Glutamatergic neuron (in vitro differentiated cells): Measurements from ENCODE around the gene OPRL1. TPM values are rescaled to one million over a fixed set of nuclear protein-coding genes. Genes with fewer than 3 reads are reported as not detected.

Experiments
- DNase-seq: peaks from one replicate; pipeline ENCODE4 v3.0.0; 2022
- H3K27ac Mint-ChIP-seq: one replicate; pipeline ENCODE4 v1.8.0; 2020; ENCODE audit warnings: mild to moderate bottlenecking, mixed read lengths, inconsistent platforms; ENCODE audit not compliant: unreplicated experiment
- H3K27me3 Mint-ChIP-seq: one replicate; pipeline ENCODE4 v1.8.0; 2020; ENCODE audit warnings: mild to moderate bottlenecking, moderate library complexity, mixed read lengths, inconsistent platforms; ENCODE audit not compliant: unreplicated experiment
- H3K36me3 Mint-ChIP-seq: one replicate; pipeline ENCODE4 v1.8.0; 2020; ENCODE audit warnings: mild to moderate bottlenecking, mixed read lengths, inconsistent platforms; ENCODE audit not compliant: unreplicated experiment
- H3K4me1 Mint-ChIP-seq: one replicate; pipeline ENCODE4 v1.8.0; 2020; ENCODE audit warnings: mild to moderate bottlenecking, low read depth, mixed read lengths, inconsistent platforms; ENCODE audit not compliant: unreplicated experiment
- H3K4me3 Mint-ChIP-seq: one replicate; pipeline ENCODE4 v1.8.0; 2020; ENCODE audit warnings: mild to moderate bottlenecking, mixed read lengths, inconsistent platforms; ENCODE audit not compliant: unreplicated experiment
- H3K9me3 Mint-ChIP-seq: one replicate; pipeline ENCODE4 v1.8.0; 2020; ENCODE audit warnings: mild to moderate bottlenecking, moderate library complexity, mixed read lengths, inconsistent platforms; ENCODE audit not compliant: unreplicated experiment
- CTCF ChIP-seq: fragments of 200-600 bp; sonication (generic); IDR thresholded peaks from one replicate; pipeline ENCODE4 v1.5.0; 2021; ENCODE audit not compliant: partially characterized antibody, unreplicated experiment
- total RNA-seq: library from RNA; stranded (reverse); fragmentation: NEBNext Ultra II Directional; extraction: Animal tissue kit (Norgen Biotek cat#: 25700); gene quantifications from one replicate; pipeline ENCODE4 v1.2.1, GENCODE V29; 2021; ENCODE audit not compliant: unreplicated experiment

The OPRL1 gene
- total RNA-seq, 1 donor from 2014 or later: 2.9 TPM

- peak; percentile 10 for DNase-seq
- Mint-ChIP-seq H3K4me3 (no peak overlapping the region), H3K4me1 (peaks cover 11% of the 10 kb centered on the region), H3K9me3 (peaks cover 3% of the 10 kb centered on the region), H3K27me3 (peaks cover 2% of the 10 kb centered on the region), H3K36me3 (no peaks in the 10 kb centered on the region), H3K27ac (no peak overlapping the region)
- TF ChIP-seq CTCF: no peak
Observed at GRCh38 chr20:64113796-64114355, 34.0 kb downstream of the OPRL1 start.

- H3K4me3 Mint-ChIP-seq: no peak overlapping the region
- peaks cover 2% of the 10 kb centered on the region for H3K27me3 Mint-ChIP-seq
- DNase-seq: peak; percentile 7
- H3K4me1 Mint-ChIP-seq: peaks cover 11% of the 10 kb centered on the region
- no peaks in the 10 kb centered on the region for H3K36me3 Mint-ChIP-seq
- H3K27ac Mint-ChIP-seq: no peak overlapping the region
- H3K9me3 Mint-ChIP-seq: peaks cover 3% of the 10 kb centered on the region
- no peak for TF ChIP-seq CTCF
Observed at GRCh38 chr20:64114356-64114971, 34.6 kb downstream of the OPRL1 start.

- no peaks in the 10 kb centered on the region for H3K36me3 Mint-ChIP-seq
- no peak overlapping the region for H3K4me3 Mint-ChIP-seq
Observed at GRCh38 chr20:64115171-64115911, 35.5 kb downstream of the OPRL1 start.

GRCh38 chr20:64116016-64116415 lies 36.1 kb downstream of the OPRL1 start:
- Mint-ChIP-seq H3K4me1 (peaks cover 11% of the 10 kb centered on the region), H3K27me3 (peaks cover 5% of the 10 kb centered on the region), H3K27ac (no peak overlapping the region), H3K36me3 (no peaks in the 10 kb centered on the region), H3K9me3 (peaks cover 2% of the 10 kb centered on the region), H3K4me3 (no peak overlapping the region)
- DNase-seq: no peak
- no peak for TF ChIP-seq CTCF

More at GRCh38 chr20:64115171-64115911, 35.5 kb downstream of the OPRL1 start:
- TF ChIP-seq CTCF: no peak
- DNase-seq: peak; percentile 13
- Mint-ChIP-seq H3K27ac (no peak overlapping the region), H3K27me3 (peaks cover 5% of the 10 kb centered on the region), H3K9me3 (peaks cover 3% of the 10 kb centered on the region), H3K4me1 (peaks cover 11% of the 10 kb centered on the region)
